Panc1 (cell line): ENCODE results near the gene FAM50A. TPM values are rescaled to one million over a fixed set of nuclear protein-coding genes. Genes with fewer than 3 reads are reported as not detected.
A peak's percentile ranks its signal among the peaks of the same experiment; 100 is the strongest.

ENCODE experiments used
- ATAC-seq: fragments of 200-7000 bp; cut with Tn5 transposase; 2 replicates; pipeline ENCODE4 v1.9.1; 2020; ENCODE audit warnings: mild to moderate bottlenecking, moderate library complexity
- BruUV-seq: library from RNA; stranded (reverse); fragments of 400-500 nt; replicated peaks from 2 replicates; lab custom pipeline; 2021; lab: Mats Ljungman, UMichigan
- CTCF ChIA-PET: fragments of 300-600 bp; sonication (Branson Sonifier 250); formaldehyde crosslinking; loops from one replicate; lab custom pipeline; 2022; ENCODE audit warnings: antibody characterized with exemption; lab: Charles Lee
- POLR2A ChIA-PET: fragments of 300-600 bp; sonication (Branson Sonifier 250); formaldehyde crosslinking; loops from one replicate; lab custom pipeline; 2022; ENCODE audit warnings: antibody characterized with exemption; lab: Charles Lee
- DNase-seq: peaks from one replicate; pipeline ENCODE4 v3.0.0-alpha.2; 2010; ENCODE audit warnings: low read depth, low spot score
- H3K27ac ChIP-seq: 2 replicates; pipeline ENCODE4 v1.5.1; 2011; ENCODE audit warnings: mild to moderate bottlenecking, low read length, inconsistent platforms
- H3K27me3 ChIP-seq: fragments of 200-500 bp; sonication (Bioruptor generic); 2 replicates; pipeline ENCODE4 v1.6.0; 2014; ENCODE audit warnings: low read length, inconsistent platforms; ENCODE audit not compliant: control insufficient read depth, insufficient read depth
- H3K36me3 ChIP-seq: fragments of 200-500 bp; sonication (Bioruptor generic); 2 replicates; pipeline ENCODE4 v1.5.1; 2014; ENCODE audit warnings: inconsistent platforms, mild to moderate bottlenecking, low read length, moderate library complexity; ENCODE audit not compliant: control insufficient read depth, insufficient read depth
- H3K4me1 ChIP-seq: 2 replicates; pipeline ENCODE4 v1.5.1; 2011; ENCODE audit warnings: inconsistent platforms, mild to moderate bottlenecking, low read length, moderate library complexity; ENCODE audit not compliant: control insufficient read depth, insufficient read depth
- H3K4me3 ChIP-seq, 2 experiments: 2 replicates each; pipeline ENCODE4 v1.5.1; 2011 to 2012; ENCODE audit warnings: low read depth in 2 of 2, low read length in 2 of 2, mild to moderate bottlenecking in 2 of 2, inconsistent platforms in 1 of 2, moderate library complexity in 1 of 2
- H3K9me3 ChIP-seq: fragments of 200-500 bp; sonication (Bioruptor generic); 2 replicates; pipeline ENCODE4 v1.5.1; 2014; ENCODE audit warnings: low read depth, mild to moderate bottlenecking, inconsistent platforms, low read length, moderate library complexity; ENCODE audit not compliant: control insufficient read depth, insufficient read depth
- CTCF ChIP-seq: fragments of 450-650 bp; IDR thresholded peaks from 2 replicates; pipeline ENCODE4 v1.5.1; 2017; ENCODE audit warnings: mild to moderate bottlenecking
- POLR2AphosphoS5 ChIP-seq: IDR thresholded peaks from 2 replicates; pipeline ENCODE4 v1.6.1; 2012; ENCODE audit warnings: mild to moderate bottlenecking, low read depth, low read length, moderate library complexity
- SIN3A ChIP-seq: IDR thresholded peaks from 2 replicates; pipeline ENCODE4 v1.6.1; 2012; ENCODE audit warnings: low read depth, mild to moderate bottlenecking, low read length, moderate library complexity, borderline replicate concordance; ENCODE audit not compliant: insufficient read depth
- TCF7L2 ChIP-seq: IDR thresholded peaks from 2 replicates; pipeline ENCODE4 v1.6.1; 2011; ENCODE audit warnings: mild to moderate bottlenecking, low read depth, low read length, inconsistent platforms
- in situ Hi-C: cut with HindIII; loops from 2 replicates; pipeline ENCODE4 v1.10.0; 2016; ENCODE audit warnings: low sequenced_read_pairs, low pct_unique_long_range_greater_than_20kb
- intact Hi-C: fragments of 100-400 bp; cut with micrococcal nuclease; formaldehyde crosslinking; loops from one replicate; pipeline ENCODE4 v1.10.0; 2022; ENCODE audit not compliant: unreplicated experiment
- total RNA-seq: library from RNA; stranded (reverse); gene quantifications from one replicate; pipeline ENCODE4 v1.2.1, GENCODE V29; 2021; ENCODE audit not compliant: unreplicated experiment
- TF ChIP-seq, protein P1 (sequence below), 2 experiments: IDR thresholded peaks; 2 replicates each; pipeline ENCODE4 v1.6.1; 2011 to 2012; ENCODE audit warnings: low read depth in 2 of 2, control low read depth in 1 of 2, low read length in 1 of 2, mild to moderate bottlenecking in 1 of 2, moderate library complexity in 1 of 2; ENCODE audit not compliant: insufficient read depth in 1 of 2

Gene FAM50A
- total RNA-seq, 1 experiment from 2014 or later: 225 TPM

DNA sequence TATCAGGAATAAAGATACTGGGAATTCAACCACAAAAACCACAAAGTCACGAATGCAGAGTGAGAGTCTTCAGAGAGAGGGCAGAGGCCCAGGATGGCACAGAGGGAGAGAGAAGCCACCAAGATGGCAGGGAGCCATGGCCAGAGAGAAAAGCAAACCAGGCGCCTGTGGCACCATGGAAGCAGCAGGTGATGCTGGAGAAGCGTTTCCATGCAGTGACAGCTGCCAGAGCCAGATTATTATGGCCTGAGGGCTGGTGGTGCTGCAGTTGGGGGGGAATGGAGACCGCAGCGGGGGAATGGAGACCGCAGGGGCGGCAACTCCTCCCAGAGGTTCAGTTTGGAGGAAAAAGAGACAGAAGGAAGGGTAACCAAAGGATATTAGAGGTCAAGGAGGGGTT is 26.8 kb upstream of the FAM50A start:
- H3K27ac ChIP-seq: no peak overlapping the region

DNA sequence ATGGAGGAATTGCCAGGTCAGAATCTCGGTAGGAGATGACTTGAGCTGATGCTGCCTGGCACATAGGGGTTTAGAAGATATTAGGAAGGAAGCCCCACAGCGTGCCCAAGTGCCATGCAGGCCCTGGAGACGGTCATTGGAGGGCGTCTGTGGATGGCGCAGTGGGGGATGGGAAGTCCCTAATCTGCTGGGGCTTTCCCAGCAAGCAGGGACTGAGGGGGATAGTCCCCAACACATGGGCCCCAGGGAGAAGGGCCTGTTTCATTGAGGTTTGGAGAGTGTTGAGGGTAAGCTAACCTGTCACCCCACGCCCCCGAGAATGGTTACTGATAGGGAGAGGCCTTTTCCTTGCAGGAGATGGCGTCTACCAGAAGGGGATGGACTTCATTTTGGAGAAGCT is 24.8 kb upstream of the FAM50A start:
- POLR2A ChIA-PET: no interaction called here

More for the DNA sequence above, 26.8 kb upstream of the FAM50A start:
- ATAC-seq (no peak), DNase-seq (no peak)
- H3K4me3 ChIP-seq: no peak overlapping the region
- in situ Hi-C loops: no loop called here
- H3K4me1 ChIP-seq: peaks cover 9% of the 10 kb centered on the region
- CTCF ChIA-PET: no interaction called here
- no TSS peak for BruUV-seq
- TF ChIP-seq CTCF (no peak), SIN3A (no peak)
- no peaks in the 10 kb centered on the region for H3K36me3 ChIP-seq
- no peaks in the 10 kb centered on the region for H3K27me3 ChIP-seq
- intact Hi-C loops: no loop called here
- no peaks in the 10 kb centered on the region for H3K9me3 ChIP-seq
- POLR2A ChIA-PET: interaction anchor here (0.7 kb wide), 2 partner anchors 72 to 122 kb away, joined by 4 to 7 read pairs; no protein-coding TSS in a partner anchor

GRCh38 chrX:154419688-154420401 is 24.1 kb upstream of the FAM50A start:
- H3K36me3 ChIP-seq: no peaks in the 10 kb centered on the region
- ATAC-seq (peak; percentile 18; the same call in 1 of the 2 replicates), DNase-seq (no peak)
- TF ChIP-seq, protein P1, sequence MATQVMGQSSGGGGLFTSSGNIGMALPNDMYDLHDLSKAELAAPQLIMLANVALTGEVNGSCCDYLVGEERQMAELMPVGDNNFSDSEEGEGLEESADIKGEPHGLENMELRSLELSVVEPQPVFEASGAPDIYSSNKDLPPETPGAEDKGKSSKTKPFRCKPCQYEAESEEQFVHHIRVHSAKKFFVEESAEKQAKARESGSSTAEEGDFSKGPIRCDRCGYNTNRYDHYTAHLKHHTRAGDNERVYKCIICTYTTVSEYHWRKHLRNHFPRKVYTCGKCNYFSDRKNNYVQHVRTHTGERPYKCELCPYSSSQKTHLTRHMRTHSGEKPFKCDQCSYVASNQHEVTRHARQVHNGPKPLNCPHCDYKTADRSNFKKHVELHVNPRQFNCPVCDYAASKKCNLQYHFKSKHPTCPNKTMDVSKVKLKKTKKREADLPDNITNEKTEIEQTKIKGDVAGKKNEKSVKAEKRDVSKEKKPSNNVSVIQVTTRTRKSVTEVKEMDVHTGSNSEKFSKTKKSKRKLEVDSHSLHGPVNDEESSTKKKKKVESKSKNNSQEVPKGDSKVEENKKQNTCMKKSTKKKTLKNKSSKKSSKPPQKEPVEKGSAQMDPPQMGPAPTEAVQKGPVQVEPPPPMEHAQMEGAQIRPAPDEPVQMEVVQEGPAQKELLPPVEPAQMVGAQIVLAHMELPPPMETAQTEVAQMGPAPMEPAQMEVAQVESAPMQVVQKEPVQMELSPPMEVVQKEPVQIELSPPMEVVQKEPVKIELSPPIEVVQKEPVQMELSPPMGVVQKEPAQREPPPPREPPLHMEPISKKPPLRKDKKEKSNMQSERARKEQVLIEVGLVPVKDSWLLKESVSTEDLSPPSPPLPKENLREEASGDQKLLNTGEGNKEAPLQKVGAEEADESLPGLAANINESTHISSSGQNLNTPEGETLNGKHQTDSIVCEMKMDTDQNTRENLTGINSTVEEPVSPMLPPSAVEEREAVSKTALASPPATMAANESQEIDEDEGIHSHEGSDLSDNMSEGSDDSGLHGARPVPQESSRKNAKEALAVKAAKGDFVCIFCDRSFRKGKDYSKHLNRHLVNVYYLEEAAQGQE (IDR thresholded peaks at IDR 0.05; ENCODE audit: insufficient read depth in 1 of 2, low read depth in 2 of 2, low read length in 1 of 2): no peak
- TF ChIP-seq POLR2AphosphoS5 (no peak), CTCF (no peak), TCF7L2 (no peak), SIN3A (no peak)
- intact Hi-C loops (no loop called here), in situ Hi-C loops (no loop called here)
- H3K4me3 ChIP-seq: no peak overlapping the region
- no peaks in the 10 kb centered on the region for H3K4me1 ChIP-seq
- CTCF ChIA-PET: no interaction called here
- POLR2A ChIA-PET: no interaction called here
- no peaks in the 10 kb centered on the region for H3K9me3 ChIP-seq
- H3K27me3 ChIP-seq: no peaks in the 10 kb centered on the region
- no TSS peak for BruUV-seq
- H3K27ac ChIP-seq: no peak overlapping the region

More for the DNA sequence above, 24.8 kb upstream of the FAM50A start:
- in situ Hi-C loops (no loop called here), intact Hi-C loops (no loop called here)
- TF ChIP-seq SIN3A: no peak
- TF ChIP-seq, protein P1 (IDR thresholded peaks at IDR 0.05; ENCODE audit: insufficient read depth in 1 of 2, low read depth in 2 of 2, low read length in 1 of 2): no peak
- CTCF ChIA-PET: no interaction called here
- Histone ChIP-seq H3K27me3 (no peaks in the 10 kb centered on the region), H3K9me3 (no peaks in the 10 kb centered on the region), H3K36me3 (no peaks in the 10 kb centered on the region), H3K4me3 (no peak overlapping the region), H3K4me1 (no peaks in the 10 kb centered on the region), H3K27ac (no peak overlapping the region)
- ATAC-seq: peak; percentile 11; the same call in 1 of the 2 replicates
- DNase-seq: no peak
- BruUV-seq: no TSS peak
